GM19455 (cell line): ENCODE data around the gene DCXR.
"Not testable (repeated sequence)": the region's sequence is repeated elsewhere in the genome, so short reads cannot be mapped to it uniquely, and the experiment has no call there.

Experiments
- ATAC-seq: cut with Tn5 transposase; IDR thresholded peaks from one replicate; pipeline ENCODE4 v1.9.1; 2021; ENCODE audit not compliant: unreplicated experiment

DCXR gene

DNA sequence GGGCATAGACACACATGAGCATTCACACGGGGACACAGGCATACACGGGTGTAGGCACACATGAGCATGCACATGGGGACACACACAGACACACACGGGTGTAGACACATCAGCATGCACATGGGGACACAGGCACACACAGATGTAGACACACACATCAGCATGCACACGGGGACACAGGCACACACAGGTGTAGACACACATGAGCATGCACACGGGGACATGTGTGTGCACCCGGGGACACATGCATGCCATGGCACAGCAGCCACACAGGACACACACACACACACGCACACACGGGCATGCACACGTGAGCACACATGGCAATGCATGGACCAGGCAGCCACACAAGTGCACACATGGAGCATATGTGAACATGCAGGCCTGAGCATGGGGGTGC is 5.2 kb upstream of the DCXR start:
- ATAC-seq = no peak

DNA sequence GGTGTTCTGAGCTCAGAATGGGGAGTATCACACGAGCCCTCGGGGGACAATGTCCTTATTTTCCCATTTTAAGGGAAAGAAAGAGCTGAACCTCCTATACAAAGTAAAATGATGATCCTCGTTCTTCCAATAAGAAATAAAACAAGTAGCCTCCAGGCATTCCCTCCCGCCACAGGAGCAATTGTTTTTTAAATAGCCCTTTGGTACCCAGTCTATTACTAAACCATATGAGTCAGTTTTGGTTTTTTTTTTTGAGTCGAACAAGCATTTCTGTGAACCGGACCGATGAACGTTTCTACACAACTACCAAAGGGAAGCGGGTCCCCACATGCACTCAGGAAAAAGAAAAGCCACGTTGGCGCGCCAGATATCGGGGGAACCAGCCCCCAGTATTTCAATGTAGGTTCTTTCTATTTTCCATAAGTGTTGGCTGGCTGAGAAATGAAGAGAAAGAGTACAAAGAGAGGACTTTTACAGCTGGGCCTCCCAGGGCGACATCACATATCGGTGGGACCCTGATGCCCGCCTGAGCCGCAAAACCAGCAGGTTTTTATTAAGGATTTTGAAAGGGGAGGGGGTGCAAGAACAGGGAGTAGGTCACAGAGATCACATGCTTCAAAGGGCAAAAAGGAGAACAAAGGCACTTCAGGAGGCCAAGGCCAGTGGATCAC is 3.8 kb upstream of the DCXR start:
- no peak for ATAC-seq

DNA sequence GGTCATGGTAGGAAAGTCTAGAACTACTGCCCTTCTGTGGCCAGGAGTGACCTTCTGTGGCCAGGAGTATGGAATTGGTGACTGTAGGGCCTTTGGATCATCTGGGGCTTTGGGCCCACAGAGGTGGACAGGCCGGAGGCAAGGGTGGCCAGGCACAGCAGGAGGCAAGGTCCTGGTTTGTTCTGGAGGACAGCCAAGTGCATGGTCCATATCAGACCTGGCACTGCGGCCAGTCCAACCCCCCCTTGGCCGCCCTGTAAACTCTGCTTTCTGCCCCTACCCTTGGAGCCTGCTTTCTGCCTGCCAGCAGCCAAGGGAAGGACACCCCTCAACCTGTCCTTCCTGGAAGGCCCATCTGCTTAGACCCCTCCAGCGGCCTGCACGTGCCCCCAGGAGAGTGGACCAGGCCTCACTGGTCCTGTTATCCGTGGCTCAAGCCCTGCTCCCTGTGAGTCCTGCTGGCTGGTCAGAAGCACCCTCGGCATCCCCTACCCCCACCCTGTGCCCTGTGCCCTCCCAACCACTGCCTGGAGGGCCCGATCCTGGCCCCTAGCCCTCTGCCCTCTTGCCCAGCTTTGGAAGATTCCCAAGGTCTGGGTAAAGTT is 2.3 kb upstream of the DCXR start:
- no peak for ATAC-seq

DNA sequence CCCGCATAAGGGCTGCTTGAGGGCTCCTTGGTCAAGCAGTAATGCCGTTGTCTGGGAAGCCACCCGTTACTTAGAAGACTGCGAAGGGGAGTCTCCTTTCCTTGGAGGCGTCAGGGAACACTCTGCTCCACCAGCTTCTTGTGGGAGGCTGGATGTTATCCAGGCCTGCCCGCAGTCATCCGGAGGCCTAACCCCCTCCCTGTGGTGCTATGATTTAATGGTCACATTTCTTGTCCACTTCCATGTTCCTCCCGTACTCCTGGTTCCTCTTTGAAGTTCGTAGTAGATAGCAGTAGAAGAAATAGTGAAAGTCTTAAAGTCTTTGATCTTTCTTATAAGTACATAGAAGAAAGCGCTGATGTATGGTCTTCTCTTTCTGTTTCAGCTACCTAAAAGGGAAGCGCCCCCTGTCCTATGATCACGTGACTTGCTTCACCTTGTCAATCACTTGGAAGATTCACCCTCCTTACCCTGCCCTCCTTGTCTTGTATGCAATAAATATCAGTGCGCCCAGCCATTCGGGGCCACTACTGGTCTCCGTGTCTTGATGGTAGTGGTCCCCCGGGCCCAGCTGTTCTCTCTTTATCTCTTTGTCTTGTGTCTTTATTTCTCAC is 1.4 kb upstream of the DCXR start:
- not testable (repeated sequence) for ATAC-seq

DNA sequence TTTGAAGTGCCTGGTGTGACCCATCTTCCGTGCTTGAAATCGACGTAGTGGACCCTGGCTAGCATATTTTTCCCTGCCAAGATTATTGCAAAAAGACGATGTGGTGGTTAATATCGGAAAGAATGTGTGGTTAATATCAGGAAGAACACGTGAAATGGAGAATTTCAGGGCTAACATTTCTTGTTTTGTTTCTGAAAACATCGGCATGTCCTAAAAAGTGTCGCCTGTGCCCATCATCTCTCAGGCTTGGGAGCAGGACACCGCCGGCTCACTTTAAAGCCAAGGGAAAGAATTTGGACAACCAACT is 345 bp upstream of the DCXR start:
- no peak for ATAC-seq

DNA sequence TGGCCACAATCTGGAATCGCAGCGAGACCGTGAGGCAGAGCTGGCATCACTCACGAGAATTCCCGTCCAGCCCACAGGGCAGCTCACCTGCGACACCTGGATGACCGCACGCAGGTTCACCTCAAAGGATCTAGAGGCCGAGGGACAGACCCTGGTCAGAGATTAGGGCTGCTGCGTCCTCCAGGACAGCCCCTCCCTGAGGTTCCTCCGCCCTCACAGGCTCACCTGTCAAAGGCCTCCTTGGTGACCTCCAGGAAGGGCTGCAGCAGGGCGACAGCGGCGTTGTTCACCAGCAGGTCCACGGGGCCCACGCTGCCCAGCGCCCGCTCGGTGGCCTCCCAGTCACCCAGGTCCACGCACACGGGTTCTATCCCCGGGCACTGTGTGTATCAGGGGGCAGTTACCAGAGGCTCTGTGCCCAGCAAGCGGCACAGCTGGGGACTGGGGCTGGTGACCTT is 834 bp downstream of the DCXR start:
- ATAC-seq = peak; percentile 9

DNA sequence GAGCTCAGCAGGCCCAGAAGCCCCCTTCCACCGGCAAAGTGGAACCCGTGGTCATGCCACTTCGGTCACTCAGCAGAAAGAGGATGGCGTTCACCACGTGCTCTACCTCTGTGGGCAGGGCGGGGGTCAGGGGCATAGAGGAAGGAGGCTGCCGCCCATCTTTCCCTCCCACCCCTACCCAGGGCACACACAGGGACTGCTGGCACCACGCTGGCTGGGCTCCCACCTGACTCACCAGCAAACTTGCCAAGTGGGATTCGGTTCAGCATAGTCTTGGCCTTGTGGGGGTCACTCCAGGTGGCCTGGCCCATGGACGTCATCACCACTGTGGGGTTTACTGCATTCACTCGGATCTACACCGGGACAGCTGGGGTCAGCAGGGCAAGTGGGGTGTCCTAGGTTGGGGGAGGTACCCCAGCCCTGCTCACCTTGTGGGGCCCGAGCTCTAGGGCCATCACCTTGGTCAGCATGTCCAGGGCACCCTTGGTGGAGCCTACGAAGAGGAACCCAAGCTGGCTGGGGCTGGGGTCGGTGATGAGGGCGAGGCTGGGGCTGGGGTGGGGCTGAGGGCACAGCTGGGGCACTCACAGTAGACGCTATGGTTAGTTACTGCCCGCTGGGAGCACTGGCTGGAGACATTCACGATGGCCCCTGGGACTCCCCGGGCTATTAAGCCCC is 1.4 kb downstream of the DCXR start:
- ATAC-seq = no peak

DNA sequence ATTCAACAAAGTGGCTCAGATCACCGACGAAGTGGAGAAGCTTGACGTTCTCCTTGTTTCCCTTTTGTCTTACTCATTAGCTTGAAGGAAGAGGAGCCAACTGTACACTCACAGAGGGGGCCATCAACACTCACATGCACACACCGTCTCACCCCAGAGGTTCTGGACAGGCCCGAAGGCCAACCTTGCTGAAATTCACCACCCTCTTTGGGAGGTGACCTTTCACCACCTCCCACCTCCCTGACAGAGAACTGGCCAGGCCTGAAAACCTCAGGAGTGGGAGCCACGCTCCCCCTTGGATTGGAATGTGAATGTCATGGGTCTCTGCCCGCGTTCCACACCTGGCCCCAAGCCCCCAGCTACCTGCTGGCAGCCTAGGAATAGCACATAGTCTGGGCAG is 2.0 kb downstream of the DCXR start:
- no peak for ATAC-seq

DNA sequence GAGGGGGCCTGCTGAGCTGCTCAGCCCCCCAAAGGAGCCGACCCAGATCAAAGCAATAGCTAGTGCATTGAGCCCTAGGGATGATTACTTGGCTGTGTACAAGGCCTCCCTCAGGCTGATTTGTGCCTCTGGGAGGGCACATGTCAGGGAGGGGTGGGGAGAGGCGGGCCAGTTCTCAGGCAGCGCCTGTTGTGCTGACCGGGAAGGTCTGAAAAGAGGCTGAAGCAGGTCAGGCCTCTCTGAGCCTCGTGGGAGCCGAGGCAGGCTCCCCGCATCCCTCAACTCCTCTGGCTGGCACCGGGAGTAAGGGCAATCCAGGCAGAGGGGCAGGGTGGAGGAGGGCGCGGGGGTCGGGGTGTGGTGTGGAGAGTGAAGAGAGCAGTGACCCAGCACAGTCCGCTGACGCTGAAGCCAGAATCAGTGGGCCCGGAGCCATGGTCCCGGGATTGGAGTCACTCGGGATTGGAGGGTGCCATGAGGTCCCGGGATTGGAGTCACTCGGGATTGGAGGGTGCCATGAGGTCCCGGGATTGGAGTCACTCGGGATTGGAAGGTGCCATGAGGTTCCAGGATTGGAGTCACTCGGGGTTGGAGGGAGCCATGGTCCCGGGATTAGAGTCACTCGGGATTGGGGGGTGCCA is 3.0 kb downstream of the DCXR start:
- no peak for ATAC-seq

DNA sequence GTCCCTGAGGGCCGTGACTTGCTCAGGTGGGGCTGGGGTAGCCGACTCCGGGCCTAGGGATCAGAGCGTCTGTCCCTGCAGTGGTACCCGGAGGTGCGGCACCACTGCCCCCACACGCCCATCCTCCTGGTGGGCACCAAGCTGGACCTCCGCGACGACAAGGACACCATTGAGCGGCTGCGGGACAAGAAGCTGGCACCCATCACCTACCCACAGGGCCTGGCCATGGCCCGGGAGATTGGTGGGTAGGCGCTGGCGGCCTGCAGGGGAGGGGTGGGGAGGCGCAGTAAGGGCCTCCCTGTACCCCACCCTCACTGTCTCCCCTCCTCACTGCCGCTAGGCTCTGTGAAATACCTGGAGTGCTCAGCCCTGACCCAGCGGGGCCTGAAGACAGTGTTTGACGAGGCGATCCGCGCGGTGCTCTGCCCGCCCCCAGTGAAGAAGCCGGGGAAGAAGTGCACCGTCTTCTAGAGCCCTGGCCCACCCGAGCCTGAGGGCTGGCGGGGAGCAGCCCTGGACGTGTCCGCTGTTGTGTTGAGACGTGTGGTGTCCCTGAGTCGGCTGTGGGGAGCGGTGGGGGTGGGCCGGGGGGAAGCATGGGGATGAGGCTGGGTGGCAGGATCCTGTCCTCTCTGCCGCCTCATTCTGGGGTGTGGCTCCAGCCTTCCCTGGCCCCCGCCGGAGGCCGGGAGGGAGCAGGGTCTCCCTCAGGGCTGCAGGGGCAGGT is 4.0 kb downstream of the DCXR start:
- no peak for ATAC-seq

DNA sequence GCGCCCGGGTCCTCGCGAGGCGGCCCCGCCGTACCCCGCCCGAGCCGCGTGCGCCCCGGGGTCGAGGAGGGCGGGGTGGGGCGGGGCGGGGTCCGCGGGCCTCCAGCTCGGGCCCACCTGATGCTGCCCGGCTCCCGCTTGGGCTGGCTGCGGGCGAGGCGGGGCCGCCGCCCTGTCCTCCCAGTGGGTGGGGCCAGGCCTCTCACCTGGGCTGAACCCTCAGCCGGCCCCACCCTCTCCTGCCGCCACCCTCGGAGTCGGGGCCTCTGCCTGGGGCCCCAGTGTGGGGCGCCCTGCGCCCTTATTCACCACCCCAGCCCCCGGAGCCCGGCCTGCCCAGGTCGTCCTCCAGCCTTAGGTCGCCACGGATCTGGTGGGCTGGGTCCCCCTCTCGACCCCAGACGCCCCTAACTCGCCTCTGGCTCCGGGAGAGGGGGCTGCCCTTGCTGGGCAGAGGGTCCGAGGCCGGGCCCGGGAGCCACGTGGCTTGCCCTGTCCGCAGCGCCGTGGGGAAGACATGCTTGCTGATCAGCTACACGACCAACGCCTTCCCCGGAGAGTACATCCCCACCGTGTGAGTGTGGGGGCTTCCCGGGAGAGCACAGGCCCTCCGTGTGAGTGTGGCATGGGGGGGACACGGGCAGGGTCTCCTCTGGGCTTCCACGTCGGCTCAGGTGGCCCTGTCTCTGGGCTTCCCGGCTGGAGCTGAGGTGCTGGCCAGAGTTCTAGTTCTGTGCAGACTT is 5.4 kb downstream of the DCXR start:
- ATAC-seq = no peak

DNA sequence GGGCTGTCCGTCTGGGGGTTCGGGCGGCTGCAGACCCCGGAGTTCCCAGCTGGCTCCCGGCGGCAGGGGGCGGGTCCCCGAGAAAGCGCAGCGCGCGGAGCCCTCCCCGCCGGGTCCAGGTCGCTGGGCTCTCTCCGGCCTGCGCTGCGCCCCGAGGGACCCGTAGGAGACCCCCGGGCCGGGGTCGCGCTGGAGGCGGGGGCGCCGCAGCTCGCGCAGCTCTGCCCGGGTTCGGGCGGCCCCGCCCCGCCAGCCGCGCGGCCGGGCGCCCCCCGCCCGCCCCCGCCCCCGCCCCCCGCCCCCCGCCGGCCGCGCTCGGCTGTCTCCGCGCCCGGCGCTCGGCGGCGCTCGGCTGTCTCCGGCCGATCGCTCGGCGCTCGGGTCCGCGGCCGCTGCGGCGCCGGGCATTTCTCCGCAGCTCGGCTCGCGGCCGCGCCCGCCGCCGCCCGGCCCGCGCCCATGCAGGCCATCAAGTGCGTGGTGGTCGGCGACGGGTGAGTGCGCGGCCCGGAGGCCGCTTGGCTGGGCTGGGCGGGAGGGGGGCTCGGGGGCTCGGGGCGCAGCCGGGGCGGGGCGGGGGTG is 6.1 kb downstream of the DCXR start, which contains the start of gene RAC3:
TSS of gene RAC3 (plus strand) at position 376 of the 582 bp plus-strand sequence. CDS start at position 460, 84 bp downstream.
- ATAC-seq = no peak

DNA sequence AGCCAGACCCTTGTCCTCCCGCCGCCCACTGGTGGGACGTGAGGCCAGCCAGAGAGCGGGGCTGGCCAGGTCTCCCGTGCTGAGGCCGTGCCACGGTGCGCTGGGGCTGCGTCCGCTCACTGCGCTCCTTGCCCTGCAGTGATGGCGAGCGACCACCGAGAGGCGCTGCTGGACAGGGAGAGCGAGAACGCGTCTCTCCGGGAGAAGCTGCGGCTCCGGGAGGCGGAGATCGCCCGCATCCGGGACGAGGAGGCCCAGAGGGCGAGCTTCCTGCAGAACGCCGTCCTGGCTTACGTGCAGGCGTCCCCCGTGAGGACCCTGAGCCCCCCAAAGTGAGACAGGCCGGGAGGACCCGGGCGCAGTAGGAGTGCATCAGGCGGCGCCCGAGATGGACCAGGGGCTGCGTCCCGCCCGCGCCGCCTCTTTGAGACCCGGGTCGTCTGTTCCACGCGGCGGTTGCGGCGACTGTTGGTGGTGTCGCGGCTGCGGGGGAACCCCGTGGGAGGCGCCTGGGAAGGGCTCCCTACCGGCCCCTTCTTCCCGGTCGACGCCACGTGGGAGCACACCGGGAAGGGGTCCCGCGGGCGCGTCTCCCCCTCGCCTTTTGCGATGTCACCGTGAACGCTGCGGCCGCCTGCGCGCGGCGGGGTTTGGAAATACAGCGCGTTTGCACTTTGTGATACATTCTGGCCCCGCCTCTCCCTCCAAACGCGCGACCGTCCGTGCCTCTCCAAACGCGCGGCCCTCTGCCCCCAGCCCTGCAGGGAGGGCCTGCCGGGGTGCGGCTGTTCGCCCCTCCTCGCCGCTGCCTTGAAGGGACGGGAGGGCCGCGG is 6.8 kb downstream of the DCXR start:
- peak; percentile 51 for ATAC-seq

DNA sequence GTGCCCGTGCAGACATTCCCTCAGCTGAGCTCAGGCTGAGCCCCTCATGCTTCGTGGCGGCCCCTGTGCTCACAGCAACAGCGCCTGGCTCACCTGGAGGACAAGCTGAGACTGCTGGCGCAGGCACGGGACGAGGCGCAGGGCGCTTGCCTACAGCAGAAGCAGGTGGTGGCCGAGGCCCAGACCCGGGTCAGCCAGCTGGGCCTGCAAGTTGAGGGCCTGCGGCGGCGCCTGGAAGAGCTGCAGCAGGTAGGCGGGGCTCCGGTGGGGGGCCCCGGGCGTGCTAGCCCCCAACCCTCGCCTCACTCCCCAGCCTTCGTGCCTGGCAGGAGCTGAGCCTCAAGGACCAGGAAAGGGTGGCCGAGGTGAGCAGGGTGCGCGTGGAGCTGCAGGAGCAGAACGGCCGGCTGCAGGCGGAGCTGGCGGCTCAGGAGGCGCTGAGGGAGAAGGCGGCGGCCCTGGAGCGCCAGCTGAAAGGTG is 7.5 kb downstream of the DCXR start:
- no peak for ATAC-seq

DNA sequence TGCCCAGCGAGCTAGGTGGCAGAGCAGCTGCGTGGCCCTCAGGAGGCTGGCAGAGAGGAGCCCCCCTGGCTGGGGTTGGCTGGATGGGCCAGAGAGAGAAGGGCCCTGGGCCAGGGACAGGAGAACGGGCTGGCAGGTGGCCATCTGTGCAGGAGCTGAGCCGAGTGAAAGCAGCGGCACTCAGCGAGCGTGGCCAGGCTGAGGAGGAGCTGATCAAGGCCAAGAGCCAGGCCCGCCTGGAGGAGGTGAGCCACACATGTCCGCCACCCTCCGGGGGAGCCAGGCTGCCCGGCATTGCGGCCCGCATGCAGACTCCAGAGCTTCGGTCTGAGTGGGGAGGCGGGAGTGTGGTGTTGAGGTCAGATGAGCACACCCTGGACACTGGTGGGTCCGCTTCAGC is 8.1 kb downstream of the DCXR start:
- no peak for ATAC-seq

DNA sequence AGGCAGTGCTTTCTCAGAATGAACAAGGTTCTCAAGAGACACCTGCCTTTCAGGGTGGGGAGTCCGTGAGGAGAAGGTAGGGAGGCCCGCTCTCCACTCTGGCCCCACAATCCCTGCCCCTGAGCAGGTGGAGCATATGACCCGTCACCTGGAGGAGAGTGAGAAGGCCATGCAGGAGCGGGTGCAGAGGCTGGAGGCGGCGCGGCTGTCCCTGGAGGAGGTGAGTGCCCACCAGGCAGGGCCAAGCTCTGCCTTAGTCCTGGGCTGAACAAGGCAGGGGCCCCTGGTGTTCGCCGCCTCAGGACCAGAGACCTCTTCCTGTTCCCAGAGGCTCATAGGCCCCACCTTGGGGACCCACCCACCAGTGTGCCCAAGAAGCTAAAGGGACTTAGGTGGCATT is 8.5 kb downstream of the DCXR start:
- no peak for ATAC-seq

DNA sequence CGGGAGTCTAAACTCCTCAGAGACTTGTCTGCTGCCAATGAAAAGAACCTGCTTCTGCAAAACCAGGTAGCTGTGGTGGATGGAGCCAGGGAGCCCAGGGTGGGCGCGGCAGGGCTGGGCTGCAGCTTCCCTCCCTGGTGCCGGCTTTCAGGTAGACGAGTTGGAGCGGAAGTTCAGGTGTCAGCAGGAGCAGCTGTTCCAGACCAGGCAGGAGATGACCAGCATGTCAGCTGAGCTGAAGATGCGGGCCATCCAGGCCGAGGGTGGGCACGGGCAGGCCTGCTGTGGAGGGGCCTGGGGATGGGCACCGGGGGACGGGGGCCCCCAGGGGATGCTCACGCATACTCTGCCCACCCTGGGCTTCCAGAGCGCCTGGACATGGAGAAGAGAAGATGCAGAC is 9.3 kb downstream of the DCXR start:
- ATAC-seq = no peak

DNA sequence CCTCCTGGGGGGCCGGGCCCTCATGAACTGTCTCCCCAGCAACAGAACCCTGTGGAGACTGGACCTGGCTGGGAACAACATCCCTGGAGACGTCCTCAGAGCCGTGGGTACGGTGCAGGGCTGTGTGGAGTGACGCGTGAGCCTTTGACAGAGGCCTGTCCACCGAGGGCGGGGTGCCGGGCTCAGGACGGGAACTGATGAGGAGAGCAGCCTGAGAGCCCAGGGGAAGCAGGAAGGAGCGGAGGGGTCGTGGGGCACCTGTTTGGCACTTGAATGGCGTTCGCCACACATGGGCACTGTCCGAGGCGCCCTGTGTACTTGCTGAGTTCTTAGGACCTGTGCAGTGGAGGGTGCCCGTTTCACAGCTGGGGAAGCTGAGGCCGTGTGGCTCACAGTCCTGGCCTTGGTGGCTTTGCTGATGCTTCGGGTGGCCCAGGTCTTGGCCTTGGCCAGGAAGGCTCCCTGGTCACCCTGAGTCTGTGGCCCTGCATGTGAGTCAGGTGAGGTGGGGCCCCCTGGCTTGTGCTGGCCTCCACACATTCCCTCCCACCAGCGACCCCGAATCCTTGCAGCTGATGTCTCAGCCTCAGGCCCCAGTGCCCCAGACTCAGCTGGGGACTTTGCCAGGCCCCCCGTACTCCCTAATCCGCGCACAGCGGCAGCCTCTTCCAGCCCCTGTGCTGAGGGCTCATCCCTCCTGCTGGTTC is 11.9 kb downstream of the DCXR start:
- no peak for ATAC-seq
